ENCODE data around the gene CDCA3.

- TF ChIP-seq, protein P1, sequence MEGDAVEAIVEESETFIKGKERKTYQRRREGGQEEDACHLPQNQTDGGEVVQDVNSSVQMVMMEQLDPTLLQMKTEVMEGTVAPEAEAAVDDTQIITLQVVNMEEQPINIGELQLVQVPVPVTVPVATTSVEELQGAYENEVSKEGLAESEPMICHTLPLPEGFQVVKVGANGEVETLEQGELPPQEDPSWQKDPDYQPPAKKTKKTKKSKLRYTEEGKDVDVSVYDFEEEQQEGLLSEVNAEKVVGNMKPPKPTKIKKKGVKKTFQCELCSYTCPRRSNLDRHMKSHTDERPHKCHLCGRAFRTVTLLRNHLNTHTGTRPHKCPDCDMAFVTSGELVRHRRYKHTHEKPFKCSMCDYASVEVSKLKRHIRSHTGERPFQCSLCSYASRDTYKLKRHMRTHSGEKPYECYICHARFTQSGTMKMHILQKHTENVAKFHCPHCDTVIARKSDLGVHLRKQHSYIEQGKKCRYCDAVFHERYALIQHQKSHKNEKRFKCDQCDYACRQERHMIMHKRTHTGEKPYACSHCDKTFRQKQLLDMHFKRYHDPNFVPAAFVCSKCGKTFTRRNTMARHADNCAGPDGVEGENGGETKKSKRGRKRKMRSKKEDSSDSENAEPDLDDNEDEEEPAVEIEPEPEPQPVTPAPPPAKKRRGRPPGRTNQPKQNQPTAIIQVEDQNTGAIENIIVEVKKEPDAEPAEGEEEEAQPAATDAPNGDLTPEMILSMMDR (IDR thresholded peaks at IDR 0.05): no peak
- TF ChIP-seq EZH2 (IDR thresholded peaks at IDR 0.05; ENCODE audit: borderline replicate concordance, insufficient read depth, low read depth, low read length, poor library complexity, severe bottlenecking): no peak
These were observed 19.6 kb downstream of the CDCA3 start for GRCh38 chr12:6831450-6831995.

Measured in B cell (primary cell).